Stomach (tissue), 4 donors: ENCODE data around the gene FRAT1.

ENCODE experiments used
- CTCF ChIP-seq, 7 experiments: fragments of 450-650 bp in 4 of 7; fragments of 200-600 bp in 3 of 7; sonication (generic) in 3 of 7; IDR thresholded peaks; one replicate each; pipeline ENCODE4 v1.5.1; 2016 to 2019; ENCODE audit warnings: antibody characterized with exemption in 7 of 7, control low read depth in 2 of 7, mild to moderate bottlenecking in 1 of 7
- EP300 ChIP-seq: sonication (generic); formaldehyde crosslinking; IDR thresholded peaks from one replicate; pipeline ENCODE4 v1.6.1; 2017; ENCODE audit warnings: antibody characterized with exemption
- POLR2A ChIP-seq, 4 donors: fragments of 450-650 bp; IDR thresholded peaks; one replicate each; pipeline ENCODE4 v1.6.1; 2016; ENCODE audit warnings: antibody characterized with exemption in 4 of 4, control low read depth in 2 of 4, mild to moderate bottlenecking in 1 of 4, moderate library complexity in 1 of 4

DNA sequence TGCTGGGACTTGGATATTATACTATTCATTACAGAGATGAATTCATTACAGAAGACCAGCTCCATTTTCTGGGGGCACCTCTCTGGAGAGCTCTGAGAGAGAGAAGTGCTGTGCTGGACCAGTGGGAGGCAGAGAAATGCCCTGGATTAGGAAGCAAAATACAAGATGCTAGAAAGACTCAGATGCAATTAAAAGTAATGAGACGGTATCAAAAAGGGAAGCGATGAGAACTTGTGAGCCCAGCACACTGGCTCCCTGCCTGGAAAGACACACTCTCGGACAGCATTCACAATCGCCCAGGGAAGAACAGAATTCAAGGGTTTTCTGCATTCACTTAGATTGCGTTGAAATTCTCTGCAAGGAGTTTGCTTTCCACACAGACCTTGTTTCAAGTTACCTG, 19.0 kb downstream of the FRAT1 start:
- TF ChIP-seq CTCF (IDR thresholded peaks at IDR 0.05) (no peak), POLR2A (IDR thresholded peaks at IDR 0.05) (no peak), EP300 (no peak)
